Activated gamma-delta T cell (primary cell): ENCODE results near the gene DDX39A.
"Not testable (repeated sequence)": the region's sequence is repeated elsewhere in the genome, so short reads cannot be mapped to it uniquely, and the experiment has no call there.

Experiments
- DNase-seq: peaks from one replicate; lab custom pipeline; 2025; lab: John Stamatoyannopoulos, UW

The DDX39A gene

DNA sequence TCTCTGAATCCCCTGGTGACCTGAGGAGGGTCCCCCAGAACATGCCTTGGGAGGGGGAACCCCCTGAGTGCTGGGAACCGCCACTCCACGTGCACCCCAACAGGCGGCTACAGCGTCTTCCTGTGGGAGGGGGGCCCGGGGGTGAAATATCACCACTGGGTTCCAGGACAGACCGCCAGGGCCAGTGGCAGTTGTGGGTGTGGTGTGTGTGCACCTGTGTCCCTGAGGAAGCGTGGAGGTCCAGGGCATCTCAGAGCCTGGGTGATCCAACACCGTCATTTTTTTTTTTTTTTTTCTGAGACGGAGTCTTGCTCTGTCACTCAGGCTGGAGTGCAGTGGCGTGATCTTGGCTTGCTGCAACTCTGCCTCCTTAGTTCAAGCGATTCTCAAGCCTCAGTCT is 33.6 kb downstream of the DDX39A start:
- DNase-seq: no peak

DNA sequence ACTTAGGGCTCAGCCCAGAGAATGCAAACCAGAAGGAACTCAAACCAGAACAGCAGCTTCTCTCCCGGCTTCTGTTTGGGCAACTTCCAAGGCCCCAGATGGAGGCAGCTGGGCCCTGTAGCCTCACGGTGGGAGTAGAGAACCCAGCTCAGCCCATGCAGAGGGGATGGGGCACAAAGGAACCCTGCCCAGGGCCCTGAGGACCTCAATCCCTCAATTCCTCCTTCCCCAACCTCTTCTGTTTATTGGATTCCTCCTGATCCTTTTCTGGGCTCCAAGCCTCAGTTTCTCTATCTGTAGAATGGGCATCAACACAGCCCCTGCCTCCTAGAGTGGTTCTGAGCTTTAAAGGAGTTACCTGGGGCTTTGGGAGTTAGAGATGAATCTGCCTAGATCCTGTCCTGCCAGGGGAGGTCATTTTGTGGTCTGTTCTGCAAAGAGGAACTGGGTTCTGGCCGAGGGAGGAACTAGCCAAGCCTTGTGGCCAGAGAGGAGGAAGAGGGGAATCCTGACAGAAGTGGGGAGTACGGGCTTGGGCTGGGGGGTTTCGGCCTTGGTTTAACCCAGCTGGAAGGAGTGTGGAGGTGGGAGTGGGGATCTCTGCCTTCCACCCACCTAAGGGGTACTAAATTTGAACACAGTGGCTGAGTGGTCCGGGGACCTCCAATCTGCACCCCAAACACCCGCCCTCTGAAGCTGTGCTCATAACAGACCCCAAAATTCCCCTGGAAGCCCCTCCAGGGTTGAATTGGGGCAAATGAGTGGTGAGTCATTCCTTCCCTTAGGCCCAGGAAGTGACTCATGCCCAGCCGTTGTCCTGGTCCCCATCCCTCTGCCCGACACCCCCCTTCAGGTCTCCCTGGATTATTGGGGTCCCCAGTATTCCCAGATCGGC is 35.2 kb downstream of the DDX39A start:
- DNase-seq: no peak

GRCh38 chr19:14381689-14382474 is 37.3 kb downstream of the DDX39A start:
- DNase-seq: peak; percentile 46

- DNase-seq: no peak
Observed at GRCh38 chr19:14379294-14380065, 39.7 kb downstream of the DDX39A start.

DNA sequence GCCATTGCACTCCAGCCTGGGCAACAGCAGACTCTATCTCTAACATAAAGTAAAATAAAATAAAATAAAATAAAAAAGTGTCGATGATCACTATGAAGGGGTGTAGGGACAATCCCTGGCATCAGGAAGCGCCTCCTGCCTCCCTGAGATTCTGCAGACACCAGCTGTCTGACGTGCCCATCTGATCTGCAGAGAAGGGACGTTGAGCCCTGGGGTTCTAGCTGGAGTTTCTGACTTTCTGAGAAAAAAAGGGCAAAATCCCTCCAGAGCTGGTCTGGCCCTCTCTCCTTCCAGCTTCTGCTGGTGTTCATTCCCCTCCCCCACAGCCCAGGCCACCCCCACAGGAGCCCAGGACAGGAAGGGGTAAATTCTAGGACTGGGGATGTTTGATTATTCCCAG is 40.3 kb downstream of the DDX39A start:
- no peak for DNase-seq

DNA sequence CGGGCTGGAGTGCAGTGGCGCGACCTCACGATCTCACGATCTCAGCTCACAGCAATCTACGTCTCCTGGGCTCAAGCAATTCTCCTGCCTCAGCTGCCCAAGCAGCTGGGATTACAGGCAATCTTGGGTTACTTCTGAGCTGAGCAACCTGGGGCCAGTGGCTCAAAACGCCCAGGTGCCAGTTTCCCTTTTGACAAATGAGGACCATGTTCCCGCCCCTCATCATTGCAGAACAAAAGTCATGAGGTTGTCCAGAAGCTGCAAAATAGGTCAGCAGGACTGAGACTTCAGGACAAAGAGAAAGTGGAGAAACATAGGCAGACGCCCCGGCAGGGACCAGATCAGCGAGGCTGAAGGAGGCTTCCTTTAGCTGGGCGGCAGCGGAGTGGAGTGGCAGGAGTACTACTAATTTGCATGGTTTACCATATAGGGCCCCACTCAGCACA is 41.2 kb downstream of the DDX39A start:
- no peak for DNase-seq

- no peak for DNase-seq
Observed at GRCh38 chr19:14375582-14376291, 43.4 kb downstream of the DDX39A start.

GRCh38 chr19:14375055-14375581 is 44.0 kb downstream of the DDX39A start:
- DNase-seq: peak; percentile 43

DNA sequence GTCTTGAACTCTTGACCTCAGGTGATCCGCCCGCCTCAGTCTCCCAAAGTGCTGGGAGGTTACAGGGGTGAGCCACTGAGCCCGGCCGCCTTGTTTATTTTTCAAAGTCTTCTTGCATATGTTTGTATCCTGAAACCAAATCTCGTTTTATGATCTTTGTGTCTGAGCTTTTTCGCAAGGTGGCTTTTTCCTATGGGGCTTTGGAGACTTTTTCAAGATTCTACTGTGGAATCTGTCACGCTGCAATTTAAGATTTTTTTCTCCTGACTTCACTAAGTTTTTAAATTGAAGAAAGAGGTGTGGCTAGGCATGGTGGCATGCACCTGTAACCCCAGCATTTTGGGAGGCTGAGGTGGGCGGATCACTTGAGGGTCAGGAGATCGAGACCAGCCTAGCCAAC is 44.8 kb downstream of the DDX39A start:
- DNase-seq: not testable (repeated sequence)

DNA sequence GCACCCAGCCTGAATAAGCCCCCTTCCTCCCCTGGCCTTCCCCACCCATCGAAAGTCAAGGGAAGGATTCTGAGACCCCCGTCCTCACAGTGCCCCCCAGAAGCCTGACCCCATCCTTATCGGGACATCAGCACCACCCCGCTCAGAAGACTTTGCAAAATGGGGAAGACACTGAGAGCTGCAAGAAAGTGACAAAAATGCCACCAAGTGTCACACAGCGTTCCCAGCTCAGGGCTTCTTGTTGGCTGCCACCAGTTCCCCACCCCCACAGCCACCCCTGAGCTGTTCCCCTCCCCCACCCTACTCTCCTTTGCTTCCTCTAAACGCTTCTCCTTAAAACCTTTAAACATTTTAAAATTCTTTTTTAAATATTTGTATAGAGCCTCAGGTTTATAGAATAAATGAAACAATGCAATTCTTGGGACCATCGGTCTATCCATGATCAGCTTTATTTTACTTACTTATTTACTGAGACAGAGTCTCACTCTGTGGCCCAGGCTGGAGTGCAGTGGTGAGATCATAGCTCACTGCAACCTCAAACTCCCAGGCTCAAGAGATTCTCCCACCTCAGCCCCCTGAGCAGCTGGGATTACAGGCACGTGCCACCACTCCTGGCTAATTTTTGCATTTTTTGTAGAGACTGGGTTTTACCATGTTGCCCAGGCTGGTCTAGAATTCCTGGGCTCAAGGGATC is 46.6 kb downstream of the DDX39A start:
- not testable (repeated sequence) for DNase-seq

GRCh38 chr19:14371301-14371821 is 47.8 kb downstream of the DDX39A start:
- DNase-seq: no peak

GRCh38 chr19:14370940-14371280 is 48.2 kb downstream of the DDX39A start:
- DNase-seq: no peak

GRCh38 chr19:14370169-14370939 is 48.8 kb downstream of the DDX39A start:
- no peak for DNase-seq

DNA sequence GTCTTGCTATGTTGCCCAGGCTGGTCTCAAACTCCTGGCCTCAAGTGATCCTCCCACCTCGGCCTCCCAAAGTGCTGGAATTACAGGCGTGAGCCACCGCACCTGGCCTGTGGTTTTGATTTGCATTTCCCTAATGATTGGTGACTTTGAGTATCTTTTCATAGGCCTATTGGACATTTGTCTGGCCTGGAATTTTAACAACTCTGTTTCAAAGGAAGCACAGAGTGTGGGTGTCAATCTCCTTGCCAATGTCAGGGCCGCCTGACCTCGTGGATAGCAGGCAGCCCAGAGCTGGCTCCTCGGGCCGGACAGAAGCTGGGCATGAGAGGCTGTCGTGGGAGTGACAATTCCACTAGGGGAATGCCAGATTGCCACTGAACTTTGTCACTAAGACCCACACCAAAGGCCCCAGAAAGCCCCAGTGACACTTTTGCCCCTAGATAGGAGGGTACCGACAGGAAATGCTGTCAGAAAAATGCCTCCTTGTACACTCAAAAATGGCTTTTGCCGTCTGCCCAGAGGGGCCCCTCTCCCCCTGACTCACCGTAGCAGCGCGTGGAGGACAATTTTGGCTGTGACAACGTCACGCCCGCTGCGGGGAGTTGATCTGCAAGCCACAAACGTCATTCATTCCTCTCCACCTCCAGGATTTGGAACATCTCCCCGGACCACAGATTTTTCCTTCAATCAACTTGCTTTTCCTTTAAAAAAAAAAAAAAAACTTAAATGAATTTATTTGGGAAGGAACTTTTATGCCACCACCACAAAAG is 49.6 kb downstream of the DDX39A start:
- DNase-seq: peak; percentile 65

DNA sequence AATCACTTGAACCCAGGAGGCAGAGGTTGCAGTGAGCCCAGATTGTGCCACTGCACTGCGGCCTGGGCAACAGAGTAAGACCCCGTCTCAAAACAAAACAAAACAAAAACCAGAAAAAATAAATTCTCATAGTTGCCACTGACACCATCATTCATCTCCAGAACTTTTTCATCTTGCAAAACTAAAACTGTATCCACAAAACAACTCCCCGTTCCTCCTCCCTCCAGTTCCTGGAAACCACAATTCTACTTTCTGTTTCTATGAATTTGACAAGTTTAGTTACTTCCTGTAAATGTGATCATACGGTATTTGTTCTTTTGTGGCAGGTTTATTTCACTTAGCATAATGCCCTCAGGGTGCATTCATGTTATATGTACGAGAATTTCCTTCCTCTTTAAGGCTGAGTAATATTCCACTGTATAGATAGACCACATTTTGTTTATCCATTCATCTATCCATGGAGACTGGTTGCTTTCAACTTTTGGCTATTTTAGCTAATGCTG is 51.1 kb downstream of the DDX39A start:
- DNase-seq: no peak

DNA sequence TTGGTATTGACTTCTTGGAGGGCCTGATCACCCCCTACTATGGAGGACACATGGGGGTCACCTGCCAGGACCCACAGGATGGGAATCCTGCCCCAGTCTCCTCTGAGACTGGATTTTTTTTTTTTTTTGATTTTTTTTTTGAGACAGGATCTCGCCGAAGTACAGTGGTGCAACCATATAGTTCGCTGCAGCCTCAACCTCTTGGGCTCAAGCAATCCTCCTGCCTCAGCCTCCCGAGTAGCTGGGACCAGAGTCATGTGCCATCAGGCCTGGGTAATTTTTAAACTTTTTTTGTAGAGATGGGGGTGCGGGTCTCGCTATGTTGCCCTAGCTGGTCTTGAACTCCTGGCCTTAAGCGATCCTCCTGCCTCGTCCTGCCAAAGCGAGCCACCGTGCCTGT is 52.1 kb downstream of the DDX39A start:
- DNase-seq: no peak

GRCh38 chr19:14366529-14366928 is 52.6 kb downstream of the DDX39A start:
- no peak for DNase-seq

- not testable (repeated sequence) for DNase-seq
Observed at GRCh38 chr19:14364098-14364443, 55.1 kb downstream of the DDX39A start.
